OCI-LY3 (cell line): Measurements from ENCODE around the gene KMO.

Experiments used
- H2AFZ ChIP-seq: fragments of 200-600, 300-600 bp; shearing (Covaris generic); 2 replicates; pipeline ENCODE4 v1.6.0; 2014; ENCODE audit warnings: antibody characterized with exemption, low read depth, low read length
- H3K27ac ChIP-seq: fragments of 200-600, 300-600 bp; sonication (generic); 2 replicates; pipeline ENCODE4 v1.5.1; 2014; ENCODE audit warnings: mild to moderate bottlenecking, low read length, moderate library complexity, mixed read lengths
- H3K27me3 ChIP-seq: fragments of 200-600, 300-600 bp; sonication (generic); 2 replicates; pipeline ENCODE4 v1.6.1; 2014; ENCODE audit warnings: low read depth, low read length, mixed read lengths
- H3K36me3 ChIP-seq: fragments of 200-600, 300-600 bp; sonication (generic); replicated peaks from 2 replicates; pipeline ENCODE3; 2014; ENCODE audit warnings: low read depth, low read length, mixed read lengths
- H3K4me1 ChIP-seq: fragments of 300-600, 200-600 bp; sonication (generic); 2 replicates; pipeline ENCODE4 v1.6.1; 2014; ENCODE audit warnings: low read length, mixed read lengths
- H3K4me2 ChIP-seq: fragments of 200-600, 300-600 bp; sonication (generic); 2 replicates; pipeline ENCODE4 v1.6.1; 2014; ENCODE audit warnings: low read length, mixed read lengths
- H3K4me3 ChIP-seq: fragments of 300-600, 200-600 bp; sonication (generic); 2 replicates; pipeline ENCODE4 v1.5.1; 2014; ENCODE audit warnings: antibody characterized with exemption, mild to moderate bottlenecking, low read length, moderate library complexity
- H3K79me2 ChIP-seq: fragments of 300-600, 200-600 bp; shearing (Covaris generic); 2 replicates; pipeline ENCODE4 v1.6.1; 2014; ENCODE audit warnings: mild to moderate bottlenecking, low read length, mixed read lengths
- H3K9ac ChIP-seq: fragments of 300-600, 200-600 bp; shearing (Covaris generic); 2 replicates; pipeline ENCODE4 v1.6.0; 2014; ENCODE audit warnings: mild to moderate bottlenecking, low read length, moderate library complexity
- H3K9me3 ChIP-seq: fragments of 200-600, 300-600 bp; shearing (Covaris generic); 2 replicates; pipeline ENCODE4 v1.6.1; 2014; ENCODE audit warnings: low read length, mixed read lengths; ENCODE audit not compliant: insufficient read depth
- H4K20me1 ChIP-seq: fragments of 200-600, 300-600 bp; sonication (generic); 2 replicates; pipeline ENCODE4 v1.6.1; 2016; ENCODE audit warnings: low read length, mixed read lengths; ENCODE audit not compliant: insufficient read depth
- EZH2phosphoT487 ChIP-seq: fragments of 200-600 bp; shearing (Covaris generic); IDR thresholded peaks from 2 replicates; pipeline ENCODE4 v1.6.1; 2018; ENCODE audit warnings: antibody characterized with exemption, mixed run types, low read depth
- TF ChIP-seq, protein P1 (sequence below): fragments of 200-600, 300-600 bp; sonication (generic); IDR thresholded peaks from 2 replicates; pipeline ENCODE4 v1.5.1; 2014; ENCODE audit warnings: antibody characterized with exemption, low read length, low read depth

KMO gene

DNA sequence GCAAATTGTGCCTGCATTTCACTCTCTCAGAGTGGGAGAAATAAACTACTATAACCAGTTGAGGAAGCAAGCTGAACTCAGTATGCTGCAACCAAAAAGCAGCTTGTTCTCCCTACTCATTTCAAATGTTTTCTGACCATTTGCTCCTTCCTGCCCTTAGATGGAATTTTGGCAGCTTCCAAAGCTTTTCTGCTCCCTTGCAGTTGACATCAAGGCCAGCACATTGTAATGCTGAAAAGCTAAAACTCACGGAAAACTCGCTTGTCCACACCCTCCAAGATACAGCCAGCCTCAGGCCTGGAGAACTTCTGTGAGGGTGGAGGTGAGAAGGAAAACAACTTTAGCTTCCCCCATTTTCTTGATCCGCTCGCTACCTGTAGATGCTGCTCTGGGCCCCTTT is 113.0 kb downstream of the KMO start:
- no peaks in the 10 kb centered on the region for H3K79me2 ChIP-seq
- peaks cover 5% of the 10 kb centered on the region for H3K4me1 ChIP-seq
- no peaks in the 10 kb centered on the region for H4K20me1 ChIP-seq
- no peak for TF ChIP-seq EZH2phosphoT487
- TF ChIP-seq, protein P1, sequence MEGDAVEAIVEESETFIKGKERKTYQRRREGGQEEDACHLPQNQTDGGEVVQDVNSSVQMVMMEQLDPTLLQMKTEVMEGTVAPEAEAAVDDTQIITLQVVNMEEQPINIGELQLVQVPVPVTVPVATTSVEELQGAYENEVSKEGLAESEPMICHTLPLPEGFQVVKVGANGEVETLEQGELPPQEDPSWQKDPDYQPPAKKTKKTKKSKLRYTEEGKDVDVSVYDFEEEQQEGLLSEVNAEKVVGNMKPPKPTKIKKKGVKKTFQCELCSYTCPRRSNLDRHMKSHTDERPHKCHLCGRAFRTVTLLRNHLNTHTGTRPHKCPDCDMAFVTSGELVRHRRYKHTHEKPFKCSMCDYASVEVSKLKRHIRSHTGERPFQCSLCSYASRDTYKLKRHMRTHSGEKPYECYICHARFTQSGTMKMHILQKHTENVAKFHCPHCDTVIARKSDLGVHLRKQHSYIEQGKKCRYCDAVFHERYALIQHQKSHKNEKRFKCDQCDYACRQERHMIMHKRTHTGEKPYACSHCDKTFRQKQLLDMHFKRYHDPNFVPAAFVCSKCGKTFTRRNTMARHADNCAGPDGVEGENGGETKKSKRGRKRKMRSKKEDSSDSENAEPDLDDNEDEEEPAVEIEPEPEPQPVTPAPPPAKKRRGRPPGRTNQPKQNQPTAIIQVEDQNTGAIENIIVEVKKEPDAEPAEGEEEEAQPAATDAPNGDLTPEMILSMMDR = no peak
- no peak overlapping the region for H3K9ac ChIP-seq
- H3K4me2 ChIP-seq = no peak overlapping the region
- H3K36me3 ChIP-seq = no peaks in the 10 kb centered on the region
- H3K27me3 ChIP-seq = no peaks in the 10 kb centered on the region
- H3K4me3 ChIP-seq = no peak overlapping the region
- no peaks in the 10 kb centered on the region for H3K9me3 ChIP-seq
- H3K27ac ChIP-seq = no peak overlapping the region
- H2AFZ ChIP-seq = no peak overlapping the region
